Measurements from ENCODE around the gene BAZ1B.
"Not testable (repeated sequence)": the region's sequence is repeated elsewhere in the genome, so short reads cannot be mapped to it uniquely, and the experiment has no call there.

Gene BAZ1B

DNA sequence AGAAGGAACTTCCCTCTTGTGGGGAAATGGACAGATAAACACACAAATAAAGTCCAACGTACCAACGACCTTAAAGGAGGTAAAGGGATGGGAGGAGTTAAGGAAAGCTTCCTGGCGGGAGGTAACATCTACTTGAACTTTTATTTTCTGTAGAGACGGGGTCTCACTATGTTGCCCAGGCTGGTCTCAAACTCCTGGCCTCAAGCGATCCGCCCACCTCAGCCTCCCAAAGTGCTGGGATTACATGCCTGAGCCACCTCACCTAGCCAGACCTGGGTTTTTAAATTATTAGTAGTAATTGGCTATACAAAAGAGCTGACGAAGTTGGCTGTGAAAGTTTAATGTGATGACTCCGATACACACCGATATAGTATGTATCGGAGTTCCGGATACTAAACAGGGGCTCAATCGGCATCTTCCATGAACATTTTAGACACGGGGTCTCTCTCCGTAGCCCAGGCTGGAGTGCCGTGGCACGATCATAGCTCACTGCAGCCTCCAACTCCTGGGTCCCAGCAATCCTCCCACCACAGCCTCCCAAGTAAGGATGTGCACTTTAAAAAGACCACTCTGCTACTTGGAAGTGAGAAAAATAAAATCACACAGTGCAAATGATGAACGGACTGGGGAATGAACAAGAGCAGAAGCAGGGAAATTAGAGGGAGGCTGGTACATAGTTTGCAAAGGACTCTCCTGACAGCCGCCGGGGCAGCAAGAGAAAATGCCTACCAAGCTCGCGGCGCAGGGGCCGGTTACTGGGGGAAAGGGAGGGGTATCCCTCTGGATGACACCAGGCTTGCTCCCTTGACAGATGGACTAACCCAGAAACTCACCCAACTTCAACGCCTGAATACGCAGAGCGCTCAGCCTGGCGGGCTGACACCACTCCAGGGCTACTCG, 34.4 kb upstream of the BAZ1B start:
- H3K4me3 ChIP-seq (ENCODE audit: control insufficient read depth, low read depth, low read length), result peak overlapping the region; percentile 84
- no peak for TF ChIP-seq CTCF (IDR thresholded peaks at IDR 0.05; ENCODE audit: control insufficient read depth, insufficient read depth, low read depth, low read length, missing control alignments)
- DNase-seq (ENCODE audit: low read depth), result no peak

- peak overlapping the region; percentile 84; the same call in 1 of the 2 replicates for H3K4me3 ChIP-seq (ENCODE audit: control insufficient read depth, low read depth, low read length)
Observed at GRCh38 chr7:73555411-73555982, 33.4 kb upstream of the BAZ1B start.

GRCh38 chr7:73550093-73550492, 28.0 kb upstream of the BAZ1B start:
- H3K4me3 ChIP-seq (ENCODE audit: control insufficient read depth, low read depth, low read length); DNase-seq (ENCODE audit: low read depth): not testable (repeated sequence)

More at GRCh38 chr7:73555411-73555982, 33.4 kb upstream of the BAZ1B start:
- DNase-seq (ENCODE audit: low read depth), result no peak
- TF ChIP-seq CTCF (IDR thresholded peaks at IDR 0.05; ENCODE audit: control insufficient read depth, insufficient read depth, low read depth, low read length, missing control alignments), result no peak

- no peak overlapping the region for H3K4me3 ChIP-seq (ENCODE audit: control insufficient read depth, low read depth, low read length)
- no peak for TF ChIP-seq CTCF (IDR thresholded peaks at IDR 0.05; ENCODE audit: control insufficient read depth, insufficient read depth, low read depth, low read length, missing control alignments)
- DNase-seq (ENCODE audit: low read depth), result no peak
Observed at GRCh38 chr7:73549176-73549575, 27.1 kb upstream of the BAZ1B start.

- no peak overlapping the region for H3K4me3 ChIP-seq (ENCODE audit: control insufficient read depth, low read depth, low read length)
- no peak for TF ChIP-seq CTCF (IDR thresholded peaks at IDR 0.05; ENCODE audit: control insufficient read depth, insufficient read depth, low read depth, low read length, missing control alignments)
- no peak for DNase-seq (ENCODE audit: low read depth)
Observed at GRCh38 chr7:73547841-73548240, 25.7 kb upstream of the BAZ1B start.

GRCh38 chr7:73544678-73545077, 22.6 kb upstream of the BAZ1B start:
- H3K4me3 ChIP-seq (ENCODE audit: control insufficient read depth, low read depth, low read length), result no peak overlapping the region
- TF ChIP-seq CTCF (IDR thresholded peaks at IDR 0.05; ENCODE audit: control insufficient read depth, insufficient read depth, low read depth, low read length, missing control alignments), result no peak
- DNase-seq (ENCODE audit: low read depth), result no peak

GRCh38 chr7:73541722-73542121, 19.6 kb upstream of the BAZ1B start:
- H3K4me3 ChIP-seq (ENCODE audit: control insufficient read depth, low read depth, low read length), result no peak overlapping the region
- DNase-seq (ENCODE audit: low read depth), result no peak
- TF ChIP-seq CTCF (IDR thresholded peaks at IDR 0.05; ENCODE audit: control insufficient read depth, insufficient read depth, low read depth, low read length, missing control alignments), result no peak

Data from AG09309 (cell line).